ENCODE data around the gene TECTB.

GRCh38 chr10:112299456-112299855 lies 16.3 kb downstream of the TECTB start:
- TF ChIP-seq CTCF (IDR thresholded peaks at IDR 0.05) (no peak), POLR2AphosphoS5 (IDR thresholded peaks at IDR 0.05) (peak; percentile 24), POLR2A (IDR thresholded peaks at IDR 0.05) (no peak)
